HepG2 (cell line): ENCODE results near the gene TAPBP.

Experiments used
- EZH2 ChIP-seq: conservative IDR thresholded peaks from 2 replicates; pipeline ENCODE4 v1.6.1; 2012; ENCODE audit warnings: mild to moderate bottlenecking, low read depth, low read length, moderate library complexity
- MAZ ChIP-seq, 2 experiments: sonication (generic) in 1 of 2; formaldehyde crosslinking in 1 of 2; IDR thresholded peaks; 2 replicates each; pipeline versions ENCODE4 v1.5.0 to v1.6.1; 2012 to 2020; ENCODE audit warnings: low read depth in 2 of 2, mild to moderate bottlenecking in 2 of 2, borderline replicate concordance in 1 of 2, improper control_type of control experiment in 1 of 2, low read length in 1 of 2, missing genetic modification reagents in 1 of 2, moderate library complexity in 1 of 2
- RELA ChIP-seq: sonication (generic); formaldehyde crosslinking; IDR thresholded peaks from 2 replicates; pipeline ENCODE4 v1.4.0; 2020; ENCODE audit warnings: missing genetic modification reagents
- ZNF30 ChIP-seq: sonication (generic); formaldehyde crosslinking; IDR thresholded peaks from 2 replicates; pipeline ENCODE4 v1.5.0; 2020; ENCODE audit warnings: mild to moderate bottlenecking, missing genetic modification reagents
- TF ChIP-seq, protein P1 (sequence below): sonication (generic); formaldehyde crosslinking; IDR thresholded peaks from 2 replicates; pipeline ENCODE4 v1.5.0; 2020; ENCODE audit warnings: missing genetic modification reagents
- TF ChIP-seq, protein P2 (sequence below): sonication (generic); formaldehyde crosslinking; IDR thresholded peaks from 2 replicates; pipeline ENCODE4 v1.4.0; 2020; ENCODE audit warnings: mild to moderate bottlenecking, missing genetic modification reagents
- TF ChIP-seq, protein P3 (sequence below): sonication (generic); formaldehyde crosslinking; IDR thresholded peaks from 2 replicates; pipeline ENCODE4 v1.8.1; 2023; ENCODE audit warnings: mild to moderate bottlenecking, missing genetic modification reagents

GRCh38 chr6:33321227-33321626 lies 7.3 kb upstream of the TAPBP start:
- TF ChIP-seq, protein P1, sequence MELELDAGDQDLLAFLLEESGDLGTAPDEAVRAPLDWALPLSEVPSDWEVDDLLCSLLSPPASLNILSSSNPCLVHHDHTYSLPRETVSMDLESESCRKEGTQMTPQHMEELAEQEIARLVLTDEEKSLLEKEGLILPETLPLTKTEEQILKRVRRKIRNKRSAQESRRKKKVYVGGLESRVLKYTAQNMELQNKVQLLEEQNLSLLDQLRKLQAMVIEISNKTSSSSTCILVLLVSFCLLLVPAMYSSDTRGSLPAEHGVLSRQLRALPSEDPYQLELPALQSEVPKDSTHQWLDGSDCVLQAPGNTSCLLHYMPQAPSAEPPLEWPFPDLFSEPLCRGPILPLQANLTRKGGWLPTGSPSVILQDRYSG (CRISPR knock-in tag) = no peak
- no peak for TF ChIP-seq MAZ (IDR thresholded peaks at IDR 0.05; ENCODE audit: borderline replicate concordance, low read depth, low read length)
- no peak for TF ChIP-seq MAZ (CRISPR knock-in tag; IDR thresholded peaks at IDR 0.05; ENCODE audit: low read depth)
- no peak for TF ChIP-seq EZH2
- no peak for TF ChIP-seq RELA (CRISPR knock-in tag)
- TF ChIP-seq, protein P2, sequence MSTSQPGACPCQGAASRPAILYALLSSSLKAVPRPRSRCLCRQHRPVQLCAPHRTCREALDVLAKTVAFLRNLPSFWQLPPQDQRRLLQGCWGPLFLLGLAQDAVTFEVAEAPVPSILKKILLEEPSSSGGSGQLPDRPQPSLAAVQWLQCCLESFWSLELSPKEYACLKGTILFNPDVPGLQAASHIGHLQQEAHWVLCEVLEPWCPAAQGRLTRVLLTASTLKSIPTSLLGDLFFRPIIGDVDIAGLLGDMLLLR (CRISPR knock-in tag) = no peak
- TF ChIP-seq, protein P3, sequence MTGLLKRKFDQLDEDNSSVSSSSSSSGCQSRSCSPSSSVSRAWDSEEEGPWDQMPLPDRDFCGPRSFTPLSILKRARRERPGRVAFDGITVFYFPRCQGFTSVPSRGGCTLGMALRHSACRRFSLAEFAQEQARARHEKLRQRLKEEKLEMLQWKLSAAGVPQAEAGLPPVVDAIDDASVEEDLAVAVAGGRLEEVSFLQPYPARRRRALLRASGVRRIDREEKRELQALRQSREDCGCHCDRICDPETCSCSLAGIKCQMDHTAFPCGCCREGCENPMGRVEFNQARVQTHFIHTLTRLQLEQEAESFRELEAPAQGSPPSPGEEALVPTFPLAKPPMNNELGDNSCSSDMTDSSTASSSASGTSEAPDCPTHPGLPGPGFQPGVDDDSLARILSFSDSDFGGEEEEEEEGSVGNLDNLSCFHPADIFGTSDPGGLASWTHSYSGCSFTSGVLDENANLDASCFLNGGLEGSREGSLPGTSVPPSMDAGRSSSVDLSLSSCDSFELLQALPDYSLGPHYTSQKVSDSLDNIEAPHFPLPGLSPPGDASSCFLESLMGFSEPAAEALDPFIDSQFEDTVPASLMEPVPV = no peak
- TF ChIP-seq ZNF30 = no peak
